MCF 10A (cell line): Measurements from ENCODE around the gene AQP12A. TPM values are rescaled to one million over a fixed set of nuclear protein-coding genes. Genes with fewer than 3 reads are reported as not detected.

Experiments used
- BruUV-seq: library from RNA; stranded (reverse); fragments of 400-500 nt; replicated peaks from 2 replicates; lab custom pipeline; 2021; lab: Mats Ljungman, UMichigan
- CTCF ChIA-PET: fragments of 300-600 bp; sonication (Branson Sonifier 250); formaldehyde crosslinking; extraction: SDS; loops from one replicate; lab custom pipeline; 2021; ENCODE audit warnings: antibody characterized with exemption, inconsistent platforms; lab: Yijun Ruan, JAX
- POLR2A ChIA-PET: fragments of 300-600, 350-650 bp; sonication (Branson Sonifier 250); formaldehyde crosslinking; extraction: SDS; loops from one replicate; lab custom pipeline; 2020; ENCODE audit warnings: antibody characterized with exemption, inconsistent platforms; lab: Yijun Ruan, JAX
- DNase-seq: peaks from one replicate; pipeline ENCODE4 v3.0.0-alpha.2; 2018; ENCODE audit not compliant: unreplicated experiment
- H3K27ac Mint-ChIP-seq: one replicate; pipeline ENCODE4 v1.8.0; 2022; ENCODE audit warnings: mild to moderate bottlenecking, low read depth, mixed read lengths; ENCODE audit not compliant: unreplicated experiment
- H3K27me3 Mint-ChIP-seq: one replicate; pipeline ENCODE4 v1.8.0; 2022; ENCODE audit warnings: mixed read lengths; ENCODE audit not compliant: insufficient read depth, unreplicated experiment
- H3K36me3 Mint-ChIP-seq: one replicate; pipeline ENCODE4 v1.8.0; 2022; ENCODE audit warnings: mild to moderate bottlenecking, moderate library complexity, mixed read lengths; ENCODE audit not compliant: insufficient read depth, unreplicated experiment
- H3K4me1 Mint-ChIP-seq: one replicate; pipeline ENCODE4 v1.8.0; 2022; ENCODE audit warnings: mixed read lengths; ENCODE audit not compliant: insufficient read depth, unreplicated experiment
- H3K4me3 Mint-ChIP-seq: one replicate; pipeline ENCODE4 v1.8.0; 2022; ENCODE audit warnings: mild to moderate bottlenecking, moderate library complexity, mixed read lengths; ENCODE audit not compliant: unreplicated experiment
- H3K9me3 Mint-ChIP-seq: one replicate; pipeline ENCODE4 v1.8.0; 2022; ENCODE audit warnings: mixed read lengths; ENCODE audit not compliant: unreplicated experiment
- intact Hi-C: fragments of 100-400 bp; cut with micrococcal nuclease; formaldehyde crosslinking; loops from 2 replicates; pipeline ENCODE4 v1.14.1; 2022
- total RNA-seq: library from RNA; stranded (reverse); gene quantifications from 2 replicates; pipeline ENCODE4 v1.2.3, GENCODE V29; 2022
- TF ChIP-seq, protein P1 (sequence below): fragments of 200-600 bp; IDR thresholded peaks from one replicate; pipeline ENCODE4 v1.8.0; 2022; ENCODE audit warnings: antibody characterized with exemption, mild to moderate bottlenecking; ENCODE audit not compliant: unreplicated experiment

Gene AQP12A
- total RNA-seq, 1 experiment from 2014 or later = not detected

DNA sequence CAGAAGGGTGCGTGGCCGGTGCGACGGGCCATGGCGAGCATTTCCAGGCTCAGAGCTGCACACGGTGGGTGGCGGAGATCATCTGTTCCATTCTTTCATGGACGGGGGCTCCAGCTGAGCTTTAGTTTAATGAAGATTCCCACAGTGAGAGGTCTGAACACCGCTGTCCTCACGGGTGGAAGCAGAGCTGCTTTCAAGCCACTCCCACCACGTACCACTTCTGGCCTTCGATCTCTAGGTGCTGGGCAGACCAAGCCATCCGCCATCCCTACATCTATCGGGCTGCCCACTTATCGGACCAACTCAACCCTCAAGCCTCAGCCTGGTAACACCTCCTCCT is 47.9 kb upstream of the AQP12A start:
- CTCF ChIA-PET = no interaction called here
- peaks cover 64% of the 10 kb centered on the region for H3K27me3 Mint-ChIP-seq

GRCh38 chr2:240644171-240644651 is 47.5 kb upstream of the AQP12A start:
- intact Hi-C loops = no loop called here
- TF ChIP-seq, protein P1, sequence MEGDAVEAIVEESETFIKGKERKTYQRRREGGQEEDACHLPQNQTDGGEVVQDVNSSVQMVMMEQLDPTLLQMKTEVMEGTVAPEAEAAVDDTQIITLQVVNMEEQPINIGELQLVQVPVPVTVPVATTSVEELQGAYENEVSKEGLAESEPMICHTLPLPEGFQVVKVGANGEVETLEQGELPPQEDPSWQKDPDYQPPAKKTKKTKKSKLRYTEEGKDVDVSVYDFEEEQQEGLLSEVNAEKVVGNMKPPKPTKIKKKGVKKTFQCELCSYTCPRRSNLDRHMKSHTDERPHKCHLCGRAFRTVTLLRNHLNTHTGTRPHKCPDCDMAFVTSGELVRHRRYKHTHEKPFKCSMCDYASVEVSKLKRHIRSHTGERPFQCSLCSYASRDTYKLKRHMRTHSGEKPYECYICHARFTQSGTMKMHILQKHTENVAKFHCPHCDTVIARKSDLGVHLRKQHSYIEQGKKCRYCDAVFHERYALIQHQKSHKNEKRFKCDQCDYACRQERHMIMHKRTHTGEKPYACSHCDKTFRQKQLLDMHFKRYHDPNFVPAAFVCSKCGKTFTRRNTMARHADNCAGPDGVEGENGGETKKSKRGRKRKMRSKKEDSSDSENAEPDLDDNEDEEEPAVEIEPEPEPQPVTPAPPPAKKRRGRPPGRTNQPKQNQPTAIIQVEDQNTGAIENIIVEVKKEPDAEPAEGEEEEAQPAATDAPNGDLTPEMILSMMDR = no peak
- no TSS peak for BruUV-seq
- H3K27ac Mint-ChIP-seq = no peak overlapping the region
- H3K9me3 Mint-ChIP-seq = no peaks in the 10 kb centered on the region
- peaks cover 68% of the 10 kb centered on the region for H3K27me3 Mint-ChIP-seq
- DNase-seq = no peak
- H3K36me3 Mint-ChIP-seq = no peaks in the 10 kb centered on the region
- POLR2A ChIA-PET = no interaction called here
- CTCF ChIA-PET = no interaction called here
- H3K4me1 Mint-ChIP-seq = no peaks in the 10 kb centered on the region
- H3K4me3 Mint-ChIP-seq = no peak overlapping the region

More for the DNA sequence above, 47.9 kb upstream of the AQP12A start:
- Mint-ChIP-seq H3K4me3 (no peak overlapping the region), H3K36me3 (no peaks in the 10 kb centered on the region), H3K9me3 (no peaks in the 10 kb centered on the region), H3K4me1 (no peaks in the 10 kb centered on the region), H3K27ac (no peak overlapping the region)
- TF ChIP-seq, protein P1 = no peak
- no peak for DNase-seq
- POLR2A ChIA-PET = no interaction called here
- intact Hi-C loops = no loop called here
- BruUV-seq = no TSS peak

- no peaks in the 10 kb centered on the region for H3K4me1 Mint-ChIP-seq
- no peaks in the 10 kb centered on the region for H3K9me3 Mint-ChIP-seq
- CTCF ChIA-PET = no interaction called here
- DNase-seq = no peak
- POLR2A ChIA-PET = no interaction called here
- BruUV-seq = no TSS peak
- peaks cover 68% of the 10 kb centered on the region for H3K27me3 Mint-ChIP-seq
- intact Hi-C loops = no loop called here
- H3K27ac Mint-ChIP-seq = no peak overlapping the region
- no peaks in the 10 kb centered on the region for H3K36me3 Mint-ChIP-seq
- no peak overlapping the region for H3K4me3 Mint-ChIP-seq
- TF ChIP-seq, protein P1 = no peak
Measured at GRCh38 chr2:240644859-240645301, 46.8 kb upstream of the AQP12A start.

DNA sequence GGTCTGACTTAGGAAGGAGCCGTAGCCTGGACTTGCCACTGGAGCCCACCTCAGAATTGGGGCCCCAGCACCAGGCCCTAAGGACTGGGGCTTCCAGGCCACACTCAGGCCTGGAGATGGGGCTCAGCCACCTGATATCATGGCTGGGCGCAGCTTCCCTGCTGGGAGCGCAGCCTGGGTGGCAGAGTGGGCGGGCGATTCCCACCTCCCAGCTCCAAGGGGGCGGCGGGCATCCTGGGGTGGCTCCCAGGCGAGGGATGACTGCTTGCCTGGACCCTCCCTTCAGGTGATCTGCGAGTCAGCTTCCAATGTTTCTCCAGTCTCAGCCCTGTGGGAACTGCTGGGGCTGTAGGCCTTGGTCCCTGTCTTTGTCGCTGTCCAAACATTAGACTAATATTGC is 46.3 kb upstream of the AQP12A start:
- Mint-ChIP-seq H3K27ac (no peak overlapping the region), H3K4me3 (no peak overlapping the region), H3K4me1 (no peaks in the 10 kb centered on the region), H3K27me3 (peaks cover 69% of the 10 kb centered on the region), H3K36me3 (no peaks in the 10 kb centered on the region), H3K9me3 (no peaks in the 10 kb centered on the region)
- DNase-seq = no peak
- no TSS peak for BruUV-seq
- intact Hi-C loops = no loop called here
- ChIA-PET POLR2A (no interaction called here), CTCF (no interaction called here)
- TF ChIP-seq, protein P1 = no peak
